Stimulated activated CD4-positive, alpha-beta T cell treated with anti-CD3 and anti-CD28 coated beads, TNF-alpha, amount 100 ng/mL, for 1 hour (primary cell): ENCODE data around the gene RERGL.
"Not testable (repeated sequence)": the region's sequence is repeated elsewhere in the genome, so short reads cannot be mapped to it uniquely, and the experiment has no call there.

Experiments used
- DNase-seq, 3 donors: peaks; one replicate each; pipeline ENCODE4 v3.0.0-alpha.2; 2020; ENCODE audit warnings: low read depth in 3 of 3, low spot score in 1 of 3

The RERGL gene

DNA sequence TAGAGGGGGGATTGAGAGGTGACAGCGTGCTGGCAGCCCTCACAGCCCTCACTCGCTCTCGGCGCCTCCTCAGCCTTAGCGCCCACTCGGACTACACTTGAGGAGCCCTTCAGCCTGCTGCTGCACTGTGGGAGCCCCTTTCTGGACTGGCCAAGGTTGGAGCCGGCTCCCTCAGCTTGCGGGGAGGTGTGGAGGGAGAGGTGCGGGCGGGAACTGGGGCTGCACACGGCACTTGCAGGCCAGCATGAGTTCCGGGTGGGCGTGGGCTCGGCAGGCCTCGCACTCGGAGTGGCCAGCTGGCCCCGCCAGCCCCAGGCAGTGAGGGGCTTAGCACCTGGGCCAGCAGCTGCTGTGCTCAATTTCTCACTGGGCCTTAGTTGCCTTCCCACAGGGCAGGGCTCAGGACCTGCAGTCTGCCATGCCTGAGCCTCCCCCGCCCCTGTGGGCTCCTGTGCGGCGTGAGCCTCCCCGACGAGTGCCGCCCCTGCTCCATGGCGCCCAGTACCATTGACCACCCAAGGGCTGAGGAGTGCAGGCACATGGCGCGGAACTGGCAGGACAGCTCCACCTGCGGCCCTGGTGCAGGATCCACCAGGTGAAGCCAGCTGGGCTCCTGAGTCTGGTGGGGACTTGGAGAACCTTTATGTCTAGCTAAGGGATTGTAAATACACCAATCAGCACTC, 49.8 kb downstream of the RERGL start:
- not testable (repeated sequence) for DNase-seq
